Common myeloid progenitor, CD34-positive (primary cell): ENCODE measurements around the gene DGKE.
A peak's percentile ranks its signal among the peaks of the same experiment; 100 is the strongest.

Experiments used
- CTCF ChIA-PET: fragments of 350-600 bp; sonication (Branson Sonifier 250); formaldehyde crosslinking; loops from one replicate; lab custom pipeline; 2021; ENCODE audit warnings: antibody characterized with exemption; lab: Charles Lee
- POLR2A ChIA-PET: fragments of 350-600 bp; sonication (Branson Sonifier 250); formaldehyde crosslinking; loops from one replicate; lab custom pipeline; 2021; ENCODE audit warnings: antibody characterized with exemption; lab: Charles Lee
- DNase-seq, 3 donors: peaks; one replicate each; pipeline versions ENCODE4 v3.0.0 to v3.0.0-alpha.2; 2013
- H3K27ac ChIP-seq, 2 experiments: 1 replicate in 1 of 2; 2 replicates in 1 of 2; pipeline ENCODE4 v1.7.0; 2013; ENCODE audit warnings: inconsistent platforms in 2 of 2, low read length in 2 of 2, mild to moderate bottlenecking in 2 of 2, low read depth in 1 of 2, moderate library complexity in 1 of 2; ENCODE audit not compliant: severe bottlenecking in 2 of 2, insufficient read depth in 1 of 2, poor library complexity in 1 of 2
- H3K27me3 ChIP-seq, 5 experiments: replicated peaks in 2 of 5; 1 replicate in 3 of 5; 2 replicates in 2 of 5; pipeline versions ENCODE4 v1.6.1 to v1.7.0; 2013; ENCODE audit warnings: low read length in 4 of 5, mild to moderate bottlenecking in 2 of 5, moderate library complexity in 2 of 5, inconsistent platforms in 1 of 5; ENCODE audit not compliant: insufficient read depth in 5 of 5, control insufficient read depth in 4 of 5
- H3K36me3 ChIP-seq, 4 experiments: 1 replicate in 2 of 4; 2 replicates in 2 of 4; pipeline versions ENCODE4 v1.6.1 to v1.7.0; 2013; ENCODE audit warnings: low read length in 3 of 4, control low read depth in 1 of 4, mild to moderate bottlenecking in 1 of 4; ENCODE audit not compliant: control insufficient read depth in 4 of 4, insufficient read depth in 4 of 4
- H3K4me1 ChIP-seq, 4 experiments: 1 replicate in 3 of 4; 2 replicates in 1 of 4; pipeline versions ENCODE4 v1.6.1 to v1.7.1; 2013; ENCODE audit warnings: low read length in 3 of 4, mild to moderate bottlenecking in 3 of 4, control low read depth in 1 of 4, inconsistent platforms in 1 of 4, moderate library complexity in 1 of 4; ENCODE audit not compliant: control insufficient read depth in 4 of 4, insufficient read depth in 4 of 4; ENCODE audit errors: control extremely low read depth in 1 of 4
- H3K4me3 ChIP-seq, 7 experiments: 1 replicate in 4 of 7; 2 replicates in 3 of 7; pipeline versions ENCODE4 v1.5.1 to v1.7.0; 2013; ENCODE audit warnings: mild to moderate bottlenecking in 7 of 7, low read length in 6 of 7, moderate library complexity in 6 of 7, inconsistent platforms in 2 of 7, low read depth in 2 of 7, control low read depth in 1 of 7; ENCODE audit not compliant: insufficient read depth in 4 of 7, control insufficient read depth in 1 of 7; ENCODE audit errors: extremely low read depth in 1 of 7
- H3K9me3 ChIP-seq, 5 experiments: 1 replicate in 4 of 5; 2 replicates in 1 of 5; pipeline versions ENCODE4 v1.6.1 to v1.7.1; 2013; ENCODE audit warnings: low read length in 4 of 5, mild to moderate bottlenecking in 2 of 5, inconsistent platforms in 1 of 5, low read depth in 1 of 5, moderate library complexity in 1 of 5; ENCODE audit not compliant: control insufficient read depth in 4 of 5, insufficient read depth in 2 of 5; ENCODE audit errors: control extremely low read depth in 1 of 5
- WGBS: methylation state at CpG from one replicate; pipeline ENCODE4 v1.1.5; 2013; ENCODE audit not compliant: insufficient coverage; 5-methylcytosine and 5-hydroxymethylcytosine counted together

Gene DGKE

DNA sequence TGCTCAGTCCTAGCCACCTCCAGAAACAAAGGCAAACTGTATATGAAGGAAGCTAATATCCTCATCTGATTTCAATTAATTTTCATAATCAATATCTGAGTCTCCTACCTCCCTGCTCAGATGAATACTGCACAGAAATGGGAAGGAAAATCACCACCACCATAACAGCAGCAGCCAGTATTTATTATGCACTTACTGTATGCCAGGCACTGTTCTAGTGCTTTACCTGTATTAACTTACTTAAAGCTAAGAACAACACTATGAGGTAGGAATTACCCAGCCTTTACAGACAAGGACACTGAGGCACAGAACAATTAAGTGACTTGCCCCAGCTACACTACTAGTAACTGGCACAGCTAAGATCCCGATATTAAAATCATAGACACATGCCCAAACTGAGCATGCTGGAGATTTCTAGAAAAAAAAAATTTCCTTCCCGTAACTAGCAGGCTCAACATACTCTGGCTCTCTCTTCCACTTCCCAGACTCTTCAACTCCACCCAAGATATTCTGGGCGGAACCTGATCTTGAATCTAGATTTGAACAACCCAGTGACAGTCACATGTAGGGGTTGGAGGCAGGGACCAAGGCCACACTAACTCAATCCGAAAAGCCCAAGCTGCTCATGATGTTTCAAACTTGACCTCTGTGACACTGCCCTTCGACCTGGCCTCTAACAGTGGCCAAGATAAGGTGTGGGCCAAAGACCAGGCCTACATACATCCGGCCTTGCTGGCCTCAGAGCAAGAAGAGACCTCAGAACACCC, 76.0 kb downstream of the DGKE start:
- Histone ChIP-seq H3K27me3 (no peaks in the 10 kb centered on the region), H3K27ac (peak overlapping the region in 1 of 2 experiments; percentile 55), H3K9me3 (no peaks in the 10 kb centered on the region), H3K4me3 (peak overlapping the region in 2 of 7 experiments; percentile 11 to 48), H3K4me1 (peaks cover 20 to 62% (median 51%) of the 10 kb centered on the region in 4 experiments), H3K36me3 (peaks cover 8 to 44% (median 23%) of the 10 kb centered on the region in 4 experiments)
- CTCF ChIA-PET: interaction anchor here (1.5 to 1.7 kb wide), 2 partner anchors 19 to 27 kb away, joined by 4 to 5 read pairs; no protein-coding TSS in a partner anchor
- POLR2A ChIA-PET: interaction anchor here (0.6 to 0.7 kb wide), 2 partner anchors 8 to 20 kb away, joined by 3 read pairs; no protein-coding TSS in a partner anchor
- no peak for DNase-seq
- 90% methylated on average over 6 of the region's 6 CpGs for WGBS

DNA sequence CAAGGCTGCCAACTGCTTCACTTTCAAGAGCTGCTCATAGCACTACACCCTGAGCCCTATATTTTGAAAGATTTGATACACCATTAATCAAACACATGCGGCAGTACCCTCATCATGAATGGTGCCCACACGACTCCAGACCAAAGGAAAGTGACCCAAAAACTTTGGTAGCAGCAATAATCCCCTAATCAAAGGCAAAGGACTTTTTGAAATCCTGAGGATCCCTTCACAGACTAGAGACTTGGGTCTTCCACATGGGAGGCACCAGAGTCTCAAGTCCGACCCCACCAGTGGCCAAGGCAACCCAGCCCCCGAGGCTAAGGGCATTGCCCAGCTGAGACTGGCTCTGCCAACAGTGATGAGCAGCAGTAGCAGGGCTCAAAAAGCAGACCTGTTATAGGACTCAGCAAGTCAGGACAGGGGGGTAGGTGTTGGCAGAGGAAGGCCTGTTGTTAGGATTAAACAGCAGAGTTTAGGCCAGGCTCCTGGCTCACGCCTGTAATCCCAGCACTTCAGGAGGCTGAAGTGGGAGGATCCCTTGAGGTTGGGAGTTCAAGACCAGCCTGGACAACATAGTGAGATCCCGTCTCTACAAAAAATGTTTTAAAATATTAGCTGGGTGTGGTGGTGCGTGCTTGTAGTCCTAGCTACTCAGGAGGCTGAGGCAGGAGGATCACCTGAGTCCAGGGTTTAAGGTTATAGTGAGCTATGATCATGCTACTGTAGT, 76.7 kb downstream of the DGKE start:
- peaks cover 8 to 38% (median 19%) of the 10 kb centered on the region in 4 experiments for H3K36me3 ChIP-seq
- no peaks in the 10 kb centered on the region for H3K9me3 ChIP-seq
- H3K4me3 ChIP-seq: peak overlapping the region in 3 of 7 experiments; percentile 31 to 48 (median 38)
- peaks cover 22 to 69% (median 55%) of the 10 kb centered on the region in 4 experiments for H3K4me1 ChIP-seq
- peak overlapping the region in 1 of 2 experiments; percentile 39 for H3K27ac ChIP-seq
- WGBS: 81% methylated on average over 7 of the region's 7 CpGs
- H3K27me3 ChIP-seq: no peaks in the 10 kb centered on the region
- ChIA-PET CTCF (interaction anchor here (1.0 to 1.7 kb wide), 2 partner anchors 15 to 26 kb away, joined by 3 to 5 read pairs; no protein-coding TSS in a partner anchor), POLR2A (interaction anchor here (1.7 kb wide), 1 partner anchor 8 kb away, joined by 3 read pairs; no protein-coding TSS in a partner anchor)
- DNase-seq: no peak

DNA sequence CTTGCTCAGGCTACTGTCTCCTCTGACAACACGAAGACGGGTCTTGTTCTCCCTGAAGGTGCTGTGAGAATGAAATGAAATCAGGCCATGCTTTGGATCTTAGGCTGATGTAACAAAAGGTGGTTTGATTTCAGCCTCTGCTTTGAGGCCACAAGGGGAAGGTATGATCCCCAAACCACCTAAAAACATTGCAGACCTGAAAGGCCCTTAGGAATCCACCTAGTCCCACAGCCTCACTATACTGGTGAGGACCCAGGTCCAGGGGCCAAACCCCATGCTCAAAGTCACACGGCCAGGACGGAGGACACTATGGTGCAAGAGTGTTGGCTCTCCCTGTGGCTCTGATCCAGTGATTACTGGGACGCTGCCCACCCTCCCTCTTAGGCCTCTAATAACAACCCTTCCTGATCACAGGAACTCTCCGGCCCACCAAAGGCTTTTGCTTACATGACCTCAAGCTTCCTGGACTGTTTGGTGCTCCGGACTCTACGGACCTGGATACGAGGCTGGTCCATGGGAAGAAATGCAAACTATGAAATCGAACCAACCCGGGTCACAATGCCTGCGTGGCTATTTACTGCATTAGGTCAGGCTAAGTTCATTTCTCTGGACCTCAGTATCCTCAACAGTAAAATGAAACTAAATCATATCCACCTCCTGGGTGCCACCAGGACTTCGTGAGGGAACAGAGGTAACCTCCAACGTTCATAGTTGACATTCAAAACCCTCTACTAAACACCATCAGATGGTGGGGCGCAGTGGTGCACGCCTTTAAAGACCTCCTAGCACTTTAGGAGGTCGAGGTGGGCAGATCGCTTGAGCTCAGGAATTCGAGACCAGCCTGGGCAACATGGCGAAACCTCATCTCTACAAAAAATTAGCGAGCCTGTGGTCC, 78.4 kb downstream of the DGKE start:
- Histone ChIP-seq H3K4me1 (peaks cover 22 to 74% (median 55%) of the 10 kb centered on the region in 4 experiments), H3K36me3 (peaks cover 2 to 22% (median 6%) of the 10 kb centered on the region in 4 experiments), H3K9me3 (peaks cover 0 to 3% (median 0%) of the 10 kb centered on the region in 5 experiments), H3K27ac (peak overlapping the region; percentile 6 to 92), H3K4me3 (peak overlapping the region; percentile 24 to 97 (median 90)), H3K27me3 (no peaks in the 10 kb centered on the region)
- ChIA-PET CTCF (interaction anchor here (1.0 kb wide), 2 partner anchors 17 to 21 kb away, joined by 3 read pairs; no protein-coding TSS in a partner anchor), POLR2A (interaction anchor here (0.7 to 1.7 kb wide), 2 partner anchors 10 to 1194 kb away, joined by 3 to 9 read pairs; no protein-coding TSS in a partner anchor)
- WGBS: 72% methylated on average over 16 of the region's 21 CpGs
- no peak for DNase-seq

DNA sequence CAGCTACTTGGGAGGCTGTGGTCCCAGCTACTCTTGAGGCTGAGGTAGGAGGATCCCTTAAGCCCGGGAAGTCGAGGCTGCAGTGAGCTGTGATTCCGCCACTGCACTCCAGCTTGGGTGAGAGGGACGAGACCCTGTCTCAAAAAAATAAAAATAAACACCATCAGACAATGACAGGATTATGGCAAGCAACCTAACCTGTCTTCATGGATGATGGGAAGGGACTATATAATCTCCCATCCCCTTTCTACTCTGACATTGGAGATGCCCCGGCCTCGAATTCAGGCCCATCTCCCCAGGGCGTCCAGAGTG, 79.0 kb downstream of the DGKE start:
- H3K4me1 ChIP-seq: peaks cover 20 to 67% (median 52%) of the 10 kb centered on the region in 4 experiments
- ChIA-PET CTCF (interaction anchor here (1.0 kb wide), 1 partner anchor 21 kb away, joined by 3 read pairs; no protein-coding TSS in a partner anchor), POLR2A (no interaction called here)
- H3K27me3 ChIP-seq: no peaks in the 10 kb centered on the region
- 13% methylated on average over 3 of the region's 7 CpGs for WGBS
- DNase-seq: no peak
- H3K4me3 ChIP-seq: peak overlapping the region; percentile 82 to 97 (median 90)
- peaks cover 0 to 17% (median 3%) of the 10 kb centered on the region in 4 experiments for H3K36me3 ChIP-seq
- peak overlapping the region in 1 of 2 experiments; percentile 92 for H3K27ac ChIP-seq
- peaks cover 0 to 3% (median 0%) of the 10 kb centered on the region in 5 experiments for H3K9me3 ChIP-seq

DNA sequence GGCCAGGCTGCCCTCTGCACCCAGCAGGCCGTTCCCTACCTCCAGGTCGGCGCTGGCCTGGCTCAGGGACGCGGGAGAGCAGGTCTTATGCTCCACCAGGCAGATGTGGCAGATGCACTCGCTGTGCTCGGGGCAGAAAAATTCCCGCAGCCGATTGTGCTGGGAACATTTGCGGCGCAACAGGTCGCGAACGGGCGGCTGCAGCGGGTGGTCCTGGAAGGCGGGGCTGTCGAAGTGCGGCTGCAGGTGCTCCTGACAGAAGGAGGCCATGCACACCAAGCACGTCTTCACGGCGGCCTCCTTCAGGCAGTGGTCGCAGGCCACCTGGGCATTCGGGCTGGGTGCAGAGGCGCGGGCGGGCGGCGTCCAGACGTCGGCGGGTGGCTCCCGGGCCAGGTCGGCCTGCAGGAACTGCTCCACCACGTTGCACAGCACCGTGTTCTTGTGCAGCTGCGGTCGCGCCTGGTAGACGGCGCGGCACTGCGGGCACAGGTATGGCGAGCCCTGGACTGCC, 79.5 kb downstream of the DGKE start:
- Histone ChIP-seq H3K36me3 (peaks cover 0 to 15% (median 3%) of the 10 kb centered on the region in 4 experiments), H3K9me3 (peaks cover 0 to 3% (median 0%) of the 10 kb centered on the region in 5 experiments), H3K4me1 (peaks cover 19 to 63% (median 48%) of the 10 kb centered on the region in 4 experiments), H3K27me3 (no peaks in the 10 kb centered on the region), H3K4me3 (peak overlapping the region; percentile 82 to 97 (median 90)), H3K27ac (peak overlapping the region in 1 of 2 experiments; percentile 92)
- ChIA-PET CTCF (interaction anchor here (0.5 to 1.0 kb wide), 2 partner anchors 22 to 1027 kb away, joined by 3 read pairs; no protein-coding TSS in a partner anchor), POLR2A (interaction anchor here (0.5 kb wide), 1 partner anchor 1106 kb away, joined by 3 read pairs; no protein-coding TSS in a partner anchor)
- DNase-seq: no peak
- WGBS: 0% methylated on average over 41 of the region's 44 CpGs
